GM12891 (cell line): Measurements from ENCODE around the gene TMEM239.
"Not testable (repeated sequence)": the region's sequence is repeated elsewhere in the genome, so short reads cannot be mapped to it uniquely, and the experiment has no call there.

Experiments
- DNase-seq: peaks from one replicate; pipeline ENCODE4 v3.0.0; 2011; ENCODE audit warnings: low spot score; ENCODE audit not compliant: insufficient read length
- FAIRE-seq: peaks from 2 replicates; lab custom pipeline; 2011; peaks lifted over from hg19 to GRCh38; lab: Jason Lieb, UNC
- PAX5 ChIP-seq: IDR thresholded peaks from 2 replicates; pipeline ENCODE4 v1.6.1; 2011; ENCODE audit warnings: low read length, moderate library complexity, mild to moderate bottlenecking; ENCODE audit not compliant: insufficient read depth, severe bottlenecking
- POLR2A ChIP-seq: IDR thresholded peaks from 2 replicates; pipeline ENCODE4 v1.6.1; 2011; ENCODE audit warnings: low read depth, low read length, control low read depth
- POLR2AphosphoS5 ChIP-seq: IDR thresholded peaks from 2 replicates; pipeline ENCODE4 v1.6.1; 2011; ENCODE audit warnings: low read depth, low read length, control low read depth
- POU2F2 ChIP-seq: IDR thresholded peaks from 2 replicates; pipeline ENCODE4 v1.6.1; 2011; ENCODE audit warnings: low read depth, mild to moderate bottlenecking, control low read depth, low read length, moderate library complexity
- SPI1 ChIP-seq: IDR thresholded peaks from 2 replicates; pipeline ENCODE4 v1.6.1; 2011; ENCODE audit warnings: low read depth, low read length, control low read depth
- TAF1 ChIP-seq: IDR thresholded peaks from 2 replicates; pipeline ENCODE4 v1.6.1; 2011; ENCODE audit warnings: low read depth, low read length, control low read depth

The TMEM239 gene

DNA sequence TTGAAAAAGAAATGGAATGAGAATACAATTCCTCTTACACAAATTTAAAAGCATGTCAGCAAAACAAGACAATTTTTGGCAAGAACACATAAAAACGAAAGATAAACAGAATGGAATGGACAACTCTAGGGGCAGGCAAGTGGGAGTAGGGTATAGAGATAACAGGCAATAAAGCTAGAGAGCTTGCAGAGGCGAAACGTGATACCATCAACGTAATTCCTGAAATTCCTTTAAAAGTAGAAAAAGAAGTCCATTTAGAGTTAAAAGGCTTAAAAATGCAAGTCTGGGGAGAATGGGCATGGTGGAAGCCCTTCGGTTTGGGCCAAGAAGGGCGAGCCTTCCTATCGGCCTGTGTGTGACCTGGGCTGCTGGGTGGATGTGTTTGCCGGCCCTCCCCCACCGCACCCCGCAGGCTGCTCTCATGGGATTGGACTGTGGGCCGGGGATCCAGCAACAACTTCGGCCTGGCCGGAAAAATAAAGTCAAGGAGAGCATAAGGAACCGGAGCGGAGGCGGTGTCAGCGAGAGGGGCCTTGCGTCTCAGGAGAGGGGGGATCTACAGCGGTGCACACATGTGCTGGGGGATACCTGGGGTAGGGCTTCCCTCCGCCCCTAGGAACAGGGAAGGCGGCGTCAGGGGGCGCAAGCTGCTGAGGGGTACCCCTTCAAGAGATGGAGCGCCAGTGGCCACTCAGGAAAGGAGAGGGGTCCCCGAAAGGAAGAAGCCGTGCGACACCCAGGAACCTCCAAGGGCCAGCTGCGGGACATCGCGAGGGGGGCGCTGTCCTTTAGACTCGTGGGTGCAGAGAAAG is 4.1 kb downstream of the TMEM239 start:
- DNase-seq (no peak), FAIRE-seq (no peak)
- TF ChIP-seq PAX5, result no peak
- TF ChIP-seq SPI1, result no peak
- TF ChIP-seq POU2F2, result no peak
- TF ChIP-seq POLR2A, result no peak
- TF ChIP-seq POLR2AphosphoS5, result no peak
- TF ChIP-seq TAF1, result no peak

DNA sequence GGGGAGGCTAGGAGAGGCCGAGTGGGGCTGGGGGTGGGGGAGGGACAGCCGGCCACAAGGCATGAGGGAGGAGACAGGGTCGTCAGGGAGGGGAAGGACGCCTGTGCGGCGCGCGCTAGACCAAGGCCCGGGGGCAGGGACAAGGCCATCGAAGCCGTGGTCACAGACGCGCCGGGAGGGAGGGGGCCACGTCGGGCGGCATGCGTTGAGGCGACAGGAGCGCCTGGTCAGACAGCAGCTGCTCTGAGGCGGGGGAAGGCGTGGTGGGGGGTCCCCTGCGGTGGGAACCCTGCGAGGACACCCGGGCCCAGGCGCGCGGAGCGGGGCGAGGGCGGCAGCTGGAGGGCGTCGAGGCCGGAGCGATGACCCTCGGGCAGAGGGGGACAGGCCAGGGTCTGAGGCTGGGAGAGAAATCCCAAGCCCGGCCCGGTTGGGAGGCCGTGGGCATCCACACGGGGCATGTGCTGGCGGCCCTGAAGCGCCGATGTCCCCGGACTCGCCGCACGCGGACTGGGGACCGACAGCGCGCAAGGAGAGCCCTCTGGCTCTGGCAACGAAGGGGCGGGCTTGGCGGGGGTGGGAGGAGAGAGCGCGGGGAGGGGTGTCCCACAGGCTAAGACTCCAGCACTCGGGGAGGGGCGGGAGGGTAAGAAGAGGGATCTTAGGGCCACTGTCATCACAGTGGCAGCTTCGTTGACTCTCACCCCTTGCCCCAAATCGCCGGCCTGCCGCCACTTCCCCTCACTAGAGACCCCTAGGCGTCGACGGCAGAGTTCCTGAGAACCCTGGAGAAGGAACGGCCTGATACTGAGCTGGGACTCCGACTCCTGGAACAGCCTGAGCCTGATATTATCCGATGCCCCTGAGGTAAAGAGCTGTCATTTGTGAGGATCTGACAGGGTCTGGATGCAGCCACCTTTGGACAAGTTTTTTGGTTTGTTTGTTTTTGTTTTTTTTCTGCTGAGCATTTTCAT is 5.0 kb downstream of the TMEM239 start:
- no peak for DNase-seq
- no peak for FAIRE-seq
- no peak for TF ChIP-seq POLR2A
- TF ChIP-seq SPI1, result no peak
- TF ChIP-seq POU2F2, result no peak
- TF ChIP-seq POLR2AphosphoS5, result no peak
- no peak for TF ChIP-seq TAF1
- no peak for TF ChIP-seq PAX5

DNA sequence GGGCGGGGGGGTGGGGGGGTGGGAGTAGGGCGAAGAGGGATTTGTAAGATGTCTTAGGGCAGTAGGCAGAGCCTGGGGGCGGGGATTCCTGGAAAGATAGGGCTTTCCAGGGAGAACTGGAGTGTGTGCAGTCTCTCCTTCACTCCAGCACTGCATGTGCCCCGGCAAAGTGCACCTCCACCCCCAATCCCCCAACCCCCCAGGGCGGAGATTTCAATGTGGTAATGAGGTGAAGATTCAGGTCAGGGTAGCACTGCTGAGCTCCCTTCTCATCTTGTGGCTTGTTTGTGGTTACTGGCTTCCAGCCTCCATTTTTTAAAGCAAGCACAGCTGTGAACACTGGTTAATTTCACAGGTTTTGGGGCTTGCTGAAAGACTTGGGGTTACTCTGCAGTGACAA is 5.9 kb downstream of the TMEM239 start:
- TF ChIP-seq TAF1, result no peak
- no peak for TF ChIP-seq PAX5
- TF ChIP-seq POLR2A, result no peak
- TF ChIP-seq SPI1, result no peak
- no peak for TF ChIP-seq POLR2AphosphoS5
- no peak for TF ChIP-seq POU2F2
- no peak for FAIRE-seq
- no peak for DNase-seq

DNA sequence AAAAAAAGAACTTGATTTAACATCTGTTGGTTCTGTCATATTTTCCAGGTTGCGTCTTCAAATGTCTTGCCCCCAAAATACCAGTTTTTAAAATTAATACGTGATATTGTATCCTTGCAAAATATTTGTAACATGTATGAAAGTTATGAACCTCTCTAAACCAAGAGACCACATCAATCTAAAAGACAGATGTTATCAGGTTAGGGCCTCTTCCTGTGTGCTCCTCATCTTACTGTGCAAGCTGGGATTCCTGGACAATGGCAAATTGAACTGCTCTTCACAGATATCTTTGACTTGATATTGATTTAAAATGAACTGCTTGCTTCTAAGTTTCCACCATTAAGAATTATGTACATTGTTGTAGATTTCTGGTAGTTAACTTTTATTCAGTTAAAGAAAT is 9.6 kb downstream of the TMEM239 start:
- no peak for FAIRE-seq

DNA sequence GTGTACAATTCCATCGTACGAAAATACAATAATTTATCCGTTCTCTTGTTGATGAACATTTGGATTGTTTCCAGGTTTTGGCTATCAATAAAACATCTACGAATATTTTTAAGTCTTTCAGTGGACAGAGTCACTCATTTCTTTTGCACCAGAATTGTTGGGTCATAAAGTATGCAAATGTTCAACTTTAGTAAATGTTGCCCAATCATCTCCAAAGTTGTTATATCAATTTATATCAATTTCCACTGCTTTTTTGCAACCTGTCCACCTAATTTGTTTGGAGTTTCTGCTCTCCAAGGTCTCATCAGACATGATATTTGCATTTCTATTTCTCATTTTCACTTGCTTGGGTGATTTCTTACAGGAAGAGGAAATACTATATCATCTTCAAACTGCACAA is 10.5 kb downstream of the TMEM239 start:
- FAIRE-seq, result no peak
- no peak for DNase-seq

More for the DNA sequence above, 9.6 kb downstream of the TMEM239 start:
- DNase-seq, result no peak
- TF ChIP-seq TAF1, result no peak
- TF ChIP-seq POLR2A, result no peak
- TF ChIP-seq SPI1, result no peak
- TF ChIP-seq POU2F2, result no peak
- no peak for TF ChIP-seq PAX5
- TF ChIP-seq POLR2AphosphoS5, result no peak

DNA sequence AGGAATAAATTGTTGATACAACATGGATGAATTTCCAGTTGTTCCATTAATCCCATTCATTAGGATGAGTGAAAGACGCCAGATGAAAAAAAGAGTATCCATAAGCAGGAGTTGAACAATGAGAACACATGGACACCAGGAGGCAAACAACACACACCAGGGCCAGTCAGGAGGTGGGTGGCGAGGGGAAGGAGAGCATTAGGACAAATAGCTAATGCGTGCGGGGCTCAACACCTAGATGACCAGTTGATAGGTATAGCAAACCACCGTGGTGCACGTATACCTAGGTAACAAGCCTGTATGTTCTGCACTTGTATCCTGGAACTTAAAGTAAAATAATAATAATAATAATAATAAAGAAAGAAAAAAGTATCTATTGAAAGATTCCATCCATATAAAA is 13.2 kb downstream of the TMEM239 start:
- no peak for TF ChIP-seq POLR2A
- no peak for TF ChIP-seq PAX5
- TF ChIP-seq TAF1, result no peak
- TF ChIP-seq POLR2AphosphoS5, result no peak
- no peak for TF ChIP-seq POU2F2
- no peak for TF ChIP-seq SPI1
- no peak for FAIRE-seq
- no peak for DNase-seq

More for the DNA sequence above, 10.5 kb downstream of the TMEM239 start:
- no peak for TF ChIP-seq TAF1

DNA sequence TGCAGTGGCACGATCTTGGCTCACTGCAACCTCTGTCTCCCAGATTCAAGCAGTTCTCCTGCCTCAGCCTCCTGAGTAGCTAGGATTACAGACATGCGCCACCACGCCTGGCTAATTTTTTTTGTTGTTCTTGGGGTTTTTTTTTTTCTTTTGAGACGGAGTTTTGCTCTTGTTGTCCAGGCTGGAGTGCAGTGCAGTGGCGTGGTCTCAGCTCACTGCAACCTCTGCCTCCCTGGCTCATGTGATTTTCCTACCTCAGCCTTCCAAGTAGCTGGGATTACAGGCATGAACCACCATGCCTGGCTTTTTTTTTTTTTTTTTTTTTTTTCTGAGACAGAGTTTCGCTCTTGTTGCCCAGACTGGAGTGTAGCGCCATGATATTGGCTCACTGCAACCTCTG is 15.0 kb downstream of the TMEM239 start:
- not testable (repeated sequence) for FAIRE-seq

DNA sequence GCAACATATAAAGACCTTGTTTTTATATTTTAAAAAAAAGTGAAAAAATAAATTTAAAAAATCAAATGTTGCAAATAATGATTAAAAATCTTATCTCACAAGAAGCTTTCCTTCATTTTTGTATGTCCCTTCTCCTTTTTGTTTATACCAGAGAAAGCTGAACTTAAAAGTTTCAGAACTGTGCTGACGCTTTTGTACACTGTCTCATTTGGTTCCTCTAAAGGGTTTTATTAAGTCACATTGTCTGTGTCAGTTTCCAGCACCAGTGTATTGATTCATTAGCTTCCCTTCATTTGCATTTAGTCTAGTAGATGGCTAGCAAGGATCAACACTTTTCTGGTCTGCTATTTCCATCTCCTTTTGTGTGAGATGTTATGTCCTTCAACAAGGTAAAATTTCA is 17.6 kb downstream of the TMEM239 start:
- TF ChIP-seq SPI1, result no peak
- no peak for TF ChIP-seq POLR2AphosphoS5
- TF ChIP-seq POU2F2, result no peak
- TF ChIP-seq TAF1, result no peak
- TF ChIP-seq POLR2A, result no peak
- no peak for TF ChIP-seq PAX5
- FAIRE-seq, result no peak

More for the DNA sequence above, 15.0 kb downstream of the TMEM239 start:
- DNase-seq, result not testable (repeated sequence)

DNA sequence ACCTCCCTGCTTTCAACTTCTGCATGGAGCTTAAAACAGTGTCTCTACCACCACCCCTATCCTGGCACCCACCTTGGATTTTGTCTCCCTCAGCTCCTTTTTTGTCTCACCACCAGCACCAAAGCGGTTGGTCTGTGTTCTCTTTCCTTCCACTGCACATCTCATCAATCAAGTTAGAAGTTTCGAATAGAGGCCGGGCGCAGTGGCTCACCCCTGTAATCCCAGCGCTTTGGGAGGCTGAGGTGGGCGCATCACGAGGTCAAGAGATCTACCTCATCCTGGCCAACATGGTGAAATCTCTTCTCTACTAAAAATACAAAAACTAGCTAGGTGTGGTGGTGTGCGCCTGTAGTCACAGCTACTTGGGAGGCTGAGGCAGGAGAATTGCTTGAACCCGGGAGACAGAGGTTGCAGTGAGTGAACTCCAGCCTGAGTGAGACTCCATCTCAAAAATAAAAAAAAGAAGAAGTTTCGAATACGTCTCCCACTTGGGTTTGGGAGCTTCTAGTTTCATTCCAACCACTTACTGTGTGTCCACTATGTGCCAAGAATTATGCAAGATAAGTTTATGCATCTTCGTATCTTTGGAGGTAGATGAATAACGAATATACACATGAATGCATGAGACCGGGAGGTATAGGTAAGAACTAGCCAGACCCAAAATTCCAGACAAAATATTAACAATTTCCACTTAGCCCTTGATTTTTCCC is 18.4 kb downstream of the TMEM239 start:
- FAIRE-seq (no peak), DNase-seq (no peak)
- TF ChIP-seq POLR2AphosphoS5 (no peak), SPI1 (no peak), TAF1 (no peak), POU2F2 (no peak), POLR2A (no peak), PAX5 (no peak)

More for the DNA sequence above, 17.6 kb downstream of the TMEM239 start:
- DNase-seq, result no peak
